Endometrial microvascular endothelial cells (primary cell): ENCODE measurements around the gene EHBP1L1. TPM values are rescaled to one million over a fixed set of nuclear protein-coding genes. Genes with fewer than 3 reads are reported as not detected.

ENCODE experiments used
- in situ Hi-C: cut with HindIII; loops from 2 replicates; pipeline ENCODE4 v1.10.0; 2017; ENCODE audit warnings: low sequenced_read_pairs, low pct_unique_long_range_greater_than_20kb; ENCODE audit errors: inconsistent ontology term
- total RNA-seq: library from RNA; depleted of rRNA; stranded (reverse); fragments of >200 nt; gene quantifications from one replicate; pipeline ENCODE4 v1.2.3, GENCODE V29; 2015; ENCODE audit errors: inconsistent ontology term

EHBP1L1 gene
- total RNA-seq, 1 donor from 2014 or later, result 50.5 TPM

DNA sequence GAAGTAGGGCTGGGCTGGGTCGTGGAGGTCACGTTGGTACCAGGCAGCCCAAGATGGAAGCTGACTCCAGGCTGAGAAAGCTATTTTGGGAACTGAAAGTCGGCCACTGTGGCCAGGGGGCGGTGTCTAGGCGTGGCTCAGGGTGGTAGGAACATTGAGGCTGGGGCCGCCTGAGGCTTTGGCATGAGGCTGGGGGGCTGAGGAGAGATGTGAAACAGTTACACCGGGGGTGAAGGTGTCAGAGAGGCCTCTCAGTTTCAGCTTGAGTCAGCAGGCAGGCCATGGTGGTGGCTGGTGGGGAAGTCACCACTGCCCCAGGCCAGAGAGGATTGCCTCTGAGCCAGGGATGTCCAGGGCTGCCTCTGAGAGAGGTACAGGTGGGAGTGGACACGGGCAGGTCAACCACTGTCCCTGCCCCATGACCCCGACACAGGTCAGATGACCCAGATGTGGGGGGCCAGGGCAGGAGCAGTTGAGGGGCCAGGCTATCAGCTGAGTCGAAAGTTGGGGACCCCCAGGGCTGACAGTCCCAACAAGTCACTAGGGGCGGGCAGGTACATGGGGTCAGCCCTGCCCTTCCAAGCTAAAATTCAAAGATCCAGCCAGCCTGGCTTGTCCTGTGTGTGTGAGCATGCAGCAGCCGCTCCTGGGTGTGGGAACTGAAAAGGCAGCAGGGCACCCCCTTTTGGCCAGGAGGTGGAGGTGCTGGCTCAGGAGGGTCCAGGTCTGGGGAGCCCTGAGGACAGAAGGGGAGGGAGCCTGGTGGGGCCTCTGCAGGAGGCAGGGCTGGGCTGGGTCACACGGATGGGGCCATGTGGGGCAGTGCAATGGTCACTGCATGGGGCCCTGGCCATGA lies 12.6 kb downstream of the EHBP1L1 start:
- in situ Hi-C loops, result no loop called here

DNA sequence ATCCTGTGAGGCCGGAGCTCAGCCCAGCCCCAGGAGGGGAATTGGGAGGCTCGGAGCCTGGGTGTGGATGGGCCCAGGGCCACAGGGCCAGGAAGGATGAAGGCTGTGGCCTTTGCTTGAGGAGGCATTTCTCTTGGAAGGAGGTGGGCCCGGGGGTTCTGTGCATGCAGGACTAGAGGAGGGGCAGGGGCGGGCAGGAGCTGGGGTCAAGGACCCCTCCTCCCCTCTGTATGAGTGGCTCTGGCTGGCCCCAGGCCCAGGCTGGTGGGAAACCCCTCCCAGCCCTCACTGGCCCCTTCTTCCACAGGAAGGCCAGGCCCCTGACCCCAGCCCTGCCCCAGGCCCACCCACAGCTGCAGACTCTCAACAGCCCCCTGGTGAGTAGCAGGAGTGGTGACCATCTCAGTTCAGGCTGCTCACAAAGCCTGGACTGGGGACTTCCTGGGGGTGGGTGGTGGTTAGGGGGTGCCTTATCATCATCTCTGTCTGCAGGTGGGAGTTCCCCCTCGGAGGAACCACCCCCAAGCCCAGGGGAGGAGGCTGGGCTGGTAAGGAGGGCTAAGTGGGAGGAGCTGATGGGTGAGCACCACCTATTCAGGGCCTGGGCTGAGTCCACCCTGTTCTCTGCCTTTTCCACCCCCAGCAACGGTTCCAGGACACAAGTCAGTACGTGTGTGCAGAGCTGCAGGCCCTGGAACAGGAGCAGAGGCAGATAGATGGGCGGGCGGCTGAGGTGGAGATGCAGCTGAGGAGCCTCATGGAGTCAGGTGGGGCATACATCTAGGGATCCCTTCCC lies 13.8 kb downstream of the EHBP1L1 start:
- in situ Hi-C loops, result no loop called here

DNA sequence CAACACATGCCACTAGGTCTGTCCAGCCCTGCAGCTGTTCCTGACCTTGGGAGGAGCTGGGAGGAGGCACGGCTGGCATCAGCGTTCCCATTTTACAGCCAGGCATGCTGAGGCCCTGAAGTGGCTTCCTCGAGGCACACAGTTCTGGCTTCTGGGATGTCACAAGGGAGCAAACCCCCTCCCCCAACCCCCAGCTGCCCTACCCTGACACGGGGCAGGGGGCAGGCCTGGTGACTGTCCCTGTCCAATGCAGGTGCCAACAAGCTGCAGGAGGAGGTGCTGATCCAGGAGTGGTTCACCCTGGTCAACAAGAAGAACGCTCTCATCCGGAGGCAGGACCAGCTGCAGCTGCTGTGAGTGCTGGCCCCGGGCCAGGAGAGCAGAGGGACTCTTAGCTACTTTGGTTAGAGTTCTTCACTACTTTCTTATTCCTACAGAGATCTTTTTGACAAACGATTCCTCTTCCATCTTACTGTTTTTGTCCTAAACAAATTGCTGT lies 14.4 kb downstream of the EHBP1L1 start:
- in situ Hi-C loops, result no loop called here

DNA sequence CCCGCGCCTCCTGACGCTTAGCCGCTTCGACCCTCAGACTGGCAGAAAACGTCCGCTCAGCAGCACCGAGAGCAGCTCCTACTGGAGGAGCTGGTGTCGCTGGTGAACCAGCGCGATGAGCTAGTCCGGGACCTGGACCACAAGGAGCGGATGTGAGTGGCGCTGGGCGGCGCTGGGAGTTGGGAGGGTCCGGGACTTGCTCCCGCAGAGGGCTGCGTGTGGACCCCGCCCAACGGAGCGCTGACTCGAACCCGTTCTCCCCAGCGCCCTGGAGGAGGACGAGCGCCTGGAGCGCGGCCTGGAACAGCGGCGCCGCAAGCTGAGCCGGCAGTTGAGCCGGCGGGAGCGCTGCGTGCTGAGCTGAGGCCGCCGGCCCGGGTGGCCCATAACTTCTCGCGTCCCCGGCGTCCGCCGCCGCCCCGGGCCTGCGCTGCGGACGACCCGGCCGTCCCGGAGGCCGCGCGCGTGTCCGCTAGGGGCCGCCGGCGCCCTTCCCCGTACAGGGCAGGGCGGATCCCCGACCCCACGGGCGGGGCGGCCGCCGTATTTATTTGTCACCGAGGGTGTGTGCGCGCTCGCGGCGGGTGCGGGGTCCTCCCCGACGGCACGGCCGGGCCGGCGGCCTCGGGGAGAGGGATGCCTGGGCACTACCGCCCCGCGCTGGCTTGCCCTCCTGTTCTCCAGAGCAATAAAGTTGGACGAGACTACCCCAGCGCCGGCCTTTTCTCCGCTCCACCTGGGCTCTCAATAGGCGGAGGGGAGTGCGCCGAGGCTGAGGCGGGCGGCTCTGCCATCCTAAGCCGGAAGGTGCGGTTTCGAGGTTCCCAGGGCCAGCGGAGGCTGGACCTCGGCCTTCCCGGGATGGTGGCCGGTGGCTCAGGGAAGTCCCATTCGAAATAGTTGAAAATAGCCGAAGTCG lies 16.3 kb downstream of the EHBP1L1 start:
- in situ Hi-C loops, result no loop called here

DNA sequence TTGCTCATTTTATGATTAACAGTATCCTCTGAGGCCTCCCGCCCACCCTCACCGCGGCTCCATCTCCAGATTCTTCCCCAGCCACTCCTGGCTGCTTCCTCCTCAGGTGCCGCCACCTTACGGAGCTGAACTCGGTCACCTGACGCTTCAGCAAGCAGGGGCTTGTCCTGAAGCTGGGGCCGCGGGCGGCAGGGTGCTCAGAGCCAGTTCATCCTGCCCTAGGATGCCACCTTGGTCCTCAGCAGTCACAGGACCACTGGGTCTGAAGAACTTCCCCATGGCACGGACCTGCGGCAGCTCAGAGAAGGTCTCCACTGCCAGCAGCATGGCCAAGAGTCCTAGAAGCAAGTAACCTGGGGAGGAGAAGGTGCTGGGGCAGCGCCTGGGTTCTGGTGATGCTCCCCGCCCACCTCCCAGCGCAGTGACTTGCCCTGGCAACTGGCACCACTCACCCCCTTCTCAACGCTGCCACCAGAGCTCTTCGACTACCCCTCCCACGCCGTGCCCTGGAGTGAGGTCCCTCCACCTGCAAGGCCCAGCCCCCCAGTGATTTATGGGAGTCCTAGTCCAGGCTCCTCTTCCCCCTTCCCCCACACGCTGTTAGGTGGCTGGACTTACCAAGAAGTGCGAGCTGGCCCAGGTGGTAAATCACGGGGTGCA lies 17.1 kb downstream of the EHBP1L1 start:
- in situ Hi-C loops, result no loop called here

DNA sequence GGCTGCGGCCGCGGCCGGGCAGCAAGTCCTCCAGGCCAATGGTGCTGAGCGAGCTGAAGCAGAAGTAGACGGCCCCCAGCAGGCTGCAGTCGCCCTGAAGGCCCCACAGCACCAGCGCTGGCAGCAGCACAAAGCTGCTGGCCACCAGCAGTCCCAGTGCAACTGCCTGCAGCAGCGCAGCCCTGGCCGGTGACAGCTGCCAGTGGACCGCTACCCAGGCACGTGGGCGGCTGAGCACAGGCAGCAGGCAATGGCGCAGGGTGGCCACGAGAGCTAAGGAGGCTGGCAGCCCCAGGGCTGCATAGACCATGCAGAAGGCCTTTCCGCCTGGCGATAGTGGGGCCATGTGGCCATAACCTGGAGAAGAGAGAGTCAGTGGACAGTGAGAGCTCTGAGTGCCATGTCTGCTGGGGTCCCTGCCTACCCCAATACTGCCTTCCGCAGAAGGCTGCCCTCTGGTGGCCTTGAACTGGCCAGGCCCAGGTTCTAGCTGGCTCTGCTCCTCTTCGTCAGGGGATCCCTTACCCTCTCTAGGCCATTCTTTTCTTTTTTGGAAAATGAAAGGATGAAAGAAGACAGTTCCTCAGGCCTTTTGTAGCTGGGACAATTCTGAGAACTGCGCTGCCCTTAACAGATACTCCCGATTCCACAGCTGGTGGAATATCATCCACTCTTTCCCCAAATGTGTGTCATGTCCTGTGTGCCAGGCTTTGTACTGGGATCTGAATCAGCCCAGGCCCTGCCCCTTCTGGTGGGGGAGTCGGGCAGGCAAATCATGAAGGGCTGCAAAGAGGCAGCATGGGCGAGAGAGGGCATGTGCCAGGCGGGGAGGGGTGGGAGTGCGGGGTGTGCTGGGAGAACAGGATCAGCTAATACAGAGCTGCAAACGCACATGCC lies 17.9 kb downstream of the EHBP1L1 start:
- in situ Hi-C loops, result no loop called here

DNA sequence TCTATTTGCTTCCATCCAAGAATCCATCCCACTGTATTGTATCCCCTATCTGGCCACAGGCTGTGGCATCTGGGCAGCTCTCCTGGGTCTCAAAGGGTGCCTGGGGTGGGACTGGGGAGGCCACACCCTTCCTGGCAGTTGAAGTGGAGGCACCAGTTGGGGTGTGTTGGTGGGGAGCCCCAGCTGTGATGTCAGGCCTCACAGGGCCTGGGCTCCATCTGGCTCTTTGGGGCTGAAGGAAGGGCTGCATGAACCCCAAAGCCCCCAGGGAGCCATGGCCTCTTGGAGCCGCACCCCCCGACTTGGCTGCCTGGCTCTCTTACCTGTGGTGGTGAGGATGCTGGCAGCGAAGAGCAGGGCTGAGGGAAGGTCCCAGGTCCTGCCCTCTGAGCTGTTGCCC lies 19.3 kb downstream of the EHBP1L1 start:
- in situ Hi-C loops, result no loop called here

DNA sequence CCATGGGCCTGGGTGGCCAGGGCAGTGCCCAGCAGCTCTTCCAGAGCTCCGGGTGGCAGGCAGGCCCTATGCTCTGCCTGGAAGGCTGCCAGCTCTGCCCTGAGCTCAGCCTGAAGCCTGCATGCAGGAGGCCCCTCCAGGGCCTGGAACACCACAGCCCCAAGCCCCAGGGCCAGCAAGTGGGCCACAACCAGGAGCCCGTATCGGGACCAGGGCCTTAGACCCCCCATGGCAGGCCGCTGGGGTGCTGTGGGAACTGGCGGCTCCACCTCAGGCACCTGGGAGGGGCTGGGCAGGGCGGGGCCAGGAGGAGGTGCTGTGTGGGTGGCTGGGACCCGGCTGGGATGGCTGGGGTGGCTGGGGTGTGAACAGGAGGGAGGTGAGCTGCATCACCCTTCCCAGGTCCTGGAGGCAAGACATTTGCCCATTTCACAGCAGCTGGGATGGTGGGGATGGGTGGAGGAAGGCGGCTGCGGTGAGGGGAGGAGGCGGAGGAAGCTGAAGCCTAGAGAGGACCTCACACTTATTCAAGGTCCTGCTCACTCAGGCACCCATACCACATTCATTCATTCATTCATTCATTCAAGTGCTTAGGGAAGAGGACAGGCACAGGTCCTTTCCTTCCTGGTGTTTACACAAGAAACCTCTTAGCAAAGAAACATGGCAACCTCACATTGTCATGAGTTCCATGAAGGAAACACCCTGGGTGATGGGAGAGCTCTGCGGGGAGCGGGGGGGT lies 19.9 kb downstream of the EHBP1L1 start, which contains the start of gene KCNK7:
TSS of gene KCNK7 (minus strand) at position 258 of the 739 bp plus-strand sequence. CDS start at position 230, 28 bp downstream.
- in situ Hi-C loops, result no loop called here

DNA sequence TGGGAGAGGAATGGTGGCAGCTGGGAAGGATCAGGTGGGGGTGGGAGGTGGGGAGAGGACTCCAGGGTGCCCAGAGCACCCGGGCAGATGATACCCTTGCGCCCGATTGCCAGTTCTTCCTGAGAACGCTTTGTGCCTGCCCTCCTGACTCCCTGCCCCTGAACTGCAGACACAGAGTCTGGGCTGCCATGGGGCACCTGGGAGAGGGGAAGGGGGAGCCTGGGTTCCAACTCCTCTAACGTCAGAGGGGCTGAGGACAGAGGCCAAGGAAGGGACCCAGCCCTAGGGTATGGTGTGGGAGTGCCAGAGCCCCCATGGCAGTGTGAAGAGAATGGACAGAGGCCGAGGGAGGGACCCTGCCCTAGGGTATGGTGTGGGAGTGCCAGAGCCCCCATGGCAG lies 20.7 kb downstream of the EHBP1L1 start:
- in situ Hi-C loops, result no loop called here

DNA sequence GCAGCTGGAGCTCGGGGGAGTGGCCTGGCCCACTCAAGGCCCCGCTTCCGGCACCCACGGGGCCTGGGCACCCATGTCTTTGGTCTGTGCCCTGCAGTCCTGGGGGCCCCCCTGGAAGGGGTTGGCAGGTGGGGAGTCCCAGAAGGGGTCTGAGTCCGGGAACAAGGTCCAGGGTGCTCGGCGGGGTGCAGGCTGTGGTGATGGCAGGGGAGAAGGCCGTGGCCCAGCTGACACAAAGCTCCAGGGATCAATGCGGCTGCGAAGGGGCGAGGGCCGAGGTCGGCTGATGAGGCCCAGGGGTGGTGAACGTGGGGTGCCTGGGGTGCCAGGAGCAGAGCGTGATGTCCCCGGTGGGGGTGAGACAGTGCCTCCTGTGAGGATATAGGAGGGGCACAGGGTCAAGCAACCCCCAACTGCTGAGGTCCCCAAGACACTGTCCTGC lies 22.4 kb downstream of the EHBP1L1 start:
- in situ Hi-C loops, result no loop called here

DNA sequence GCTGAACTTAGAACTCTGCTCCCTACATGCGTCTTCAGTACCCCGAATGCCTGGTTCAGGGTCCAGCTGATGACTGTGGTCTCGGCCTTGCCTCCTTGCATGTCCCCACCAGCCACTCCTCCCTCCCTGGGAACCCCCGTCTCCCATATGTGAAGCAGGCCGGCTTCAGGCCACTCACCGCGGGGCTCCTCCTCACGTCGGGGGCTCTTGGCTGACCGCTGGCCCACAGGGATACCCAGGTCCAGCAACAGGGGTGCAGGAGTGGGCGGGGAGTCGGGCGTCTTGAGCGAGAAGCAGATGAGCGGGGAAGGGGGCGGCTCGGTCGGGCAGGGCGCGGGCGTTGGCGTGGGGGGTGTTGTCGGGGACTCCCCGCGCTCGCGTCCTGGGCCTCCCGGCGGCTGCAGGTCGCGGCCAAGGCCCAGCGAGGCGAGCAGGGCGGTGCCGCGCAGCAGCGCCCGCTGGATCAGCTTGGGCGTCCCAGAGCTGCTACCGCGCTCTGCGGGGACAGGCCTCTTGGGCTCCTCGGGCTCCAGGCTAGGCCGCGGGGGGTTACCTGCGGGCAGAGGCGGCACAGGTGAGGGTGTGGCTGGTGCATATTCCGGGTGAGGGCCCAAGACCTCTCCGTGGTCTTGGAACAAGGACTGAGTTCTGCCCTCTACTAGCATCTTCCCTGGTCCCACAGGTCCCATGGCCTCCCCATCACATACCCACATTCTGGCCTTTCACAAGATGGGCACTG lies 23.5 kb downstream of the EHBP1L1 start:
- in situ Hi-C loops, result no loop called here

DNA sequence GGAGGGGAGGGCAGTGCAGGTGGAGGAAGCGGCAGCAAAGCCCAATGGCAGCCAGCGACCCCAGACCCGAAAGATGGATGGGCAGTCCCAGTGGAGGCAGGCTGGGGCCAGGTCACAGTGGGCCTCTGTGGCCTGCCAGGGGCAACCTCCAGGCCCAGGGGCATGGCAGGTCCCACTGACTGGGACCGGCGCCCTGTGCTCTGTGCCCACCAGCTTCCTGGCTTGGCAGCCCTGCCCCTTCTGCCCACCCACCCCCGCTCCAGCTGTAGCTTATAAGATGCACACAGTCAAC lies 24.0 kb downstream of the EHBP1L1 start:
- in situ Hi-C loops, result no loop called here

DNA sequence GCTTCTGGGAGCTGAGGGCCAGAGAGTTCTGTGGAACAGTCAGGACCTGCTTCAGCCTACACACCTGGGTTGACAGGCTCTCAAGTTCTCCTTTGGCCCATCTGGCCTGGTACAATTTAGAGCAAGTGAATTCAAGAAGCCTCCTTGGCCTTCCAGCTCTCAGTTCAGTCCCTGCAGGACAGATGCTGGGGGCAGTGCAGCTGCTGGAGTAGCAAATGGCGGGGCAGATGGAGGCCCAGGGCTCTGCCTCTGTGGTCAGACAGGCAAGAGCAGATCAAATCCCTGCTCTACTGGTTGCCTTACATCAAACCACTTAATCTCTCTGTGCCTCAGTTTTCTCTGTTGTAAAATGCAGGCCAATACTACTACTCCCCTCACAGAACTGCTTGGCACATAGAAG lies 28.4 kb downstream of the EHBP1L1 start:
- in situ Hi-C loops, result no loop called here

DNA sequence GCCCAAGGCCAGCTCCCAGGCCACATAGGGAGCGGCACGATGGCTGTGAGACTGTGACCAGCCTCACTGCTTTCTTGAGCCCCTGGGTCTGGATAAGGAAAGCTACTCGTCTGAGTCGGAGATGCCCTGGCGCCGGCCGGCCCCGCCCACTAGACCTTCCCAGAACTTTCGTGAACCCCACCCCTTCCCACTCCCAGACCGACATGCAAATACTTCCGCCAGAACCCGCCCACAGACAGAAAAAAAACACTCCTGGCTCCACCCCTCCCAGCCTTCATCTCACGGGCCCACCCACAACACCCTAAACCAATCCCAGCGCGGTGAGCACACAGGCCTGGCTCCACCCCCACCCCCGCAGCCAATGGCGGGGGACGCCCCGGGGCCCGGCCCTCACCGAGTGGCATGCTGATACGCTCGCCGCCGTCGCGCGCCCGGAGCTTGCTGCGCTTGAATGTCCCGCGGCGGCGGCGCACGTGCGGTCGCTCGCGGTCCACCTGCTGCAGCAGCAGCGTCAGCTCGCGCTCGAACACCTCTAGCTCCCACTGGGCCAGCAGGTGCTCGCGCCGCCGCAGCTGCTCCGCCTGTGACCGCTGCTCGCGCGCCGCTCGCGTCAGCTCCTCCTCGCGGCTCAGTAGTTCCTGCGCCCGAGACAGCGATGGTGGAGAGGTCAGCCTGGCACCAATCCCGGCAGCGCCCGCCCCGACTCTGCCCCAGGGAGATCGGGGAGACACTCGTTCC lies 31.2 kb downstream of the EHBP1L1 start:
- in situ Hi-C loops, result no loop called here

DNA sequence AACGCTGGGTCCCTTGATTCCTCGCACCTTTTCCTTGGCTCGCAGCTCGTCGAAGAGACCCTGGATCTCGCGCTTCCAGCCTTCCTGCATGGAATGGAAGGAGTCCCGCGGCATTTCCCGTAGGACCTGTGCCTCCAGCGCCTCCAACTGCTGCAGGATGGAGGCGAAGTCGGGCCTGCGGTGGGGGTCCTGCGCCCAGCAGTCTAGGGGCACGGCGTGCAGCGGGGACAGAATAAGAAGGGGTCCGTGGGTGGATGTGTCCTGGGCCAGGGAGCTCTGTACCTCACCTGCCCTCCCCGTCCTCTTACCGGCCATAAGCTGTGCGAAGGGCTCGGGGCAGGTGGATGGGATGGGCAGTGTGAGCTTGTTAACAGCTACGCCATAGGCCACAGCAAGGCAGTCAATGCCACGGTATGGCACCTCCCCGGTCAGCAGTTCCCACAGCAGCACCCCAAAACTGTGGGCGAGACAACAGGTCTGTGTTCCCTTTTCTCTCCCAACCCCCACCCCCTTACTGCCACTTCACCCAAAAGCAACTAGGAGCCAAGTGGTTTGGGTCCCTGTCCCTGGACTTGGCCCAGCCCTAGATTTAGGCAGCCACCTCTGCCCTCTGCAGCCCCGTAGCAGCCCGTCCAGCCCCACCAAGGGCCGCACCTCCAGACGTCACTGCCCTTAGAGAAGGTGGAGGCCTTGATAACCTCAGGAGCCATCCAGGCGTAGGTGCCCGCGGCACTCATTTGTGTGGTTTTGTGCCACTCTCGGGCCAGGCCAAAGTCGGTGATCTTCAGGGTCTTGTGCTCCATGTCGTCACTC lies 32.0 kb downstream of the EHBP1L1 start:
- in situ Hi-C loops, result no loop called here
